HepG2 (cell line): ENCODE measurements around the gene HYLS1. TPM values are rescaled to one million over a fixed set of nuclear protein-coding genes. Genes with fewer than 3 reads are reported as not detected.

ENCODE experiments used
- ATAC-seq: fragments of 200-7000 bp; cut with Tn5 transposase; 3 replicates; pipeline ENCODE4 v1.9.1; 2020; ENCODE audit warnings: mild to moderate bottlenecking, moderate library complexity
- BruUV-seq: library from RNA; stranded (reverse); fragments of 400-500 nt; replicated peaks from 2 replicates; lab custom pipeline; 2021; lab: Mats Ljungman, UMichigan
- CTCF ChIA-PET: fragments of 300-600 bp; formaldehyde crosslinking; extraction: SDS; loops from one replicate; lab custom pipeline; 2021; ENCODE audit warnings: low total read pairs, inconsistent platforms, low intra/inter-chr PET ratio; lab: Yijun Ruan, JAX
- POLR2A ChIA-PET: fragments of 350-600 bp; sonication (Branson Sonifier 250); formaldehyde crosslinking; loops from one replicate; lab custom pipeline; 2020; ENCODE audit warnings: antibody characterized with exemption, inconsistent platforms; lab: Yijun Ruan, JAX
- DNase-seq: peaks from one replicate; pipeline ENCODE4 v3.0.0-alpha.2; 2015; ENCODE audit warnings: low spot score
- FAIRE-seq: peaks from 3 replicates; lab custom pipeline; 2011; peaks lifted over from hg19 to GRCh38; lab: Jason Lieb, UNC
- H2AFZ ChIP-seq: one replicate; pipeline ENCODE4 v1.6.1; 2011; ENCODE audit warnings: low read length, inconsistent platforms
- H3K27ac ChIP-seq: fragments of 300-600 bp; 3 replicates; pipeline ENCODE4 v1.8.0; 2011; ENCODE audit warnings: mixed run types, mild to moderate bottlenecking, mixed read lengths, low read length, inconsistent platforms; ENCODE audit not compliant: insufficient read depth; ENCODE audit errors: extremely low read length
- H3K27me3 ChIP-seq, 2 experiments: fragments of 200-600 bp in 1 of 2; 2 replicates in 1 of 2; 3 replicates in 1 of 2; pipeline versions ENCODE4 v1.6.0 to v1.8.0; 2011; ENCODE audit warnings: low read length in 2 of 2, mild to moderate bottlenecking in 2 of 2, moderate library complexity in 2 of 2, inconsistent platforms in 1 of 2; ENCODE audit not compliant: insufficient read depth in 2 of 2, control insufficient read depth in 1 of 2
- H3K36me3 ChIP-seq, 2 experiments: fragments of 200-600 bp in 1 of 2; replicated peaks in 1 of 2; 2 replicates in 1 of 2; 3 replicates in 1 of 2; pipeline versions ENCODE4 v1.5.1 to v1.8.0; 2011; ENCODE audit warnings: low read length in 2 of 2, inconsistent platforms in 1 of 2; ENCODE audit not compliant: insufficient read depth in 2 of 2, control insufficient read depth in 1 of 2
- H3K4me1 ChIP-seq: 2 replicates; pipeline ENCODE4 v1.5.1; 2012; ENCODE audit warnings: low read length, inconsistent platforms; ENCODE audit not compliant: insufficient read depth
- H3K4me2 ChIP-seq: 2 replicates; pipeline ENCODE4 v1.6.0; 2011; ENCODE audit warnings: low read depth, low read length, inconsistent platforms
- H3K4me3 ChIP-seq, 3 experiments: fragments of 200-600 bp in 1 of 3; sonication (generic), shearing (Covaris generic) in 1 of 3; replicated peaks in 1 of 3; 2 replicates each; pipeline ENCODE4 v1.5.1; 2011 to 2016; ENCODE audit warnings: low read length in 3 of 3, inconsistent platforms in 2 of 3, low read depth in 2 of 3, mild to moderate bottlenecking in 2 of 3, control low read depth in 1 of 3, mixed read lengths in 1 of 3; ENCODE audit not compliant: insufficient read depth in 1 of 3
- H3K79me2 ChIP-seq: one replicate; pipeline ENCODE4 v1.6.1; 2011; ENCODE audit warnings: low read length, inconsistent platforms; ENCODE audit not compliant: insufficient read depth
- H3K9ac ChIP-seq: 2 replicates; pipeline ENCODE4 v1.6.0; 2011; ENCODE audit warnings: mild to moderate bottlenecking, low read depth, low read length, inconsistent platforms; ENCODE audit not compliant: insufficient read depth
- H3K9me3 ChIP-seq: 2 replicates; pipeline ENCODE4 v1.5.1; 2012; ENCODE audit warnings: mild to moderate bottlenecking, low read length
- H4K20me1 ChIP-seq: 2 replicates; pipeline ENCODE4 v1.6.0; 2011; ENCODE audit warnings: inconsistent platforms, mild to moderate bottlenecking, low read length, moderate library complexity; ENCODE audit not compliant: insufficient read depth
- ADNP ChIP-seq: sonication (generic); formaldehyde crosslinking; IDR thresholded peaks from 2 replicates; pipeline ENCODE4 v1.4.0; 2020; ENCODE audit warnings: missing genetic modification reagents
- ARNTL ChIP-seq: sonication (generic); formaldehyde crosslinking; IDR thresholded peaks from 2 replicates; pipeline ENCODE4 v1.4.0; 2020; ENCODE audit warnings: mild to moderate bottlenecking, missing genetic modification reagents
- ELF4 ChIP-seq: sonication (generic); formaldehyde crosslinking; IDR thresholded peaks from 2 replicates; pipeline ENCODE4 v1.5.0; 2020; ENCODE audit warnings: missing genetic modification reagents, mild to moderate bottlenecking, moderate library complexity, borderline replicate concordance
- FOXP1 ChIP-seq, 2 experiments: fragments of 450-650 bp in 1 of 2; IDR thresholded peaks; 2 replicates each; pipeline ENCODE4 v1.6.1; 2017 to 2018; ENCODE audit warnings: antibody characterized with exemption in 1 of 2
- MLLT10 ChIP-seq: sonication (generic); formaldehyde crosslinking; IDR thresholded peaks from 2 replicates; pipeline ENCODE4 v1.4.0; 2020; ENCODE audit warnings: missing genetic modification reagents
- PITX1 ChIP-seq: sonication (generic); formaldehyde crosslinking; IDR thresholded peaks from 2 replicates; pipeline ENCODE4 v1.5.1; 2020; ENCODE audit warnings: mild to moderate bottlenecking, missing genetic modification reagents
- SNAPC2 ChIP-seq: sonication (generic); formaldehyde crosslinking; IDR thresholded peaks from 2 replicates; pipeline ENCODE4 v1.8.1; 2022; ENCODE audit warnings: mild to moderate bottlenecking, missing genetic modification reagents
- SOX13 ChIP-seq, 3 experiments: fragments of 450-650 bp in 1 of 3; sonication (generic) in 1 of 3; formaldehyde crosslinking in 1 of 3; IDR thresholded peaks in 2 of 3; conservative IDR thresholded peaks in 1 of 3; 2 replicates each; pipeline versions ENCODE4 v1.5.0 to v1.6.1; 2016 to 2020; ENCODE audit warnings: antibody characterized with exemption in 1 of 3, mild to moderate bottlenecking in 1 of 3, missing compliant biosample characterization in 1 of 3, missing genetic modification reagents in 1 of 3, moderate library complexity in 1 of 3
- SRF ChIP-seq: IDR thresholded peaks from 2 replicates; pipeline ENCODE4 v1.6.1; 2011; ENCODE audit warnings: mild to moderate bottlenecking, low read depth, low read length, moderate library complexity
- ZBTB38 ChIP-seq: sonication (generic); formaldehyde crosslinking; IDR thresholded peaks from 2 replicates; pipeline ENCODE4 v1.5.1; 2020; ENCODE audit warnings: mild to moderate bottlenecking, missing genetic modification reagents
- ZNF10 ChIP-seq: sonication (generic); formaldehyde crosslinking; IDR thresholded peaks from 2 replicates; pipeline ENCODE4 v1.4.0; 2020; ENCODE audit warnings: mild to moderate bottlenecking, low read depth, missing genetic modification reagents, borderline replicate concordance
- ZNF136 ChIP-seq: sonication (generic); formaldehyde crosslinking; IDR thresholded peaks from 2 replicates; pipeline ENCODE4 v1.8.1; 2022; ENCODE audit warnings: low read depth, mild to moderate bottlenecking, moderate library complexity, missing genetic modification reagents
- ZNF552 ChIP-seq: sonication (generic); formaldehyde crosslinking; IDR thresholded peaks from 2 replicates; pipeline ENCODE4 v1.9.0; 2022; ENCODE audit warnings: missing genetic modification reagents, mild to moderate bottlenecking, borderline replicate concordance
- ZNF580 ChIP-seq: IDR thresholded peaks from 2 replicates; pipeline ENCODE4 v1.6.1; 2016; ENCODE audit warnings: low read depth, borderline replicate concordance
- ZNF709 ChIP-seq: sonication (generic); formaldehyde crosslinking; IDR thresholded peaks from 2 replicates; pipeline ENCODE4 v1.5.0; 2020; ENCODE audit warnings: mild to moderate bottlenecking, missing genetic modification reagents
- ZSCAN29 ChIP-seq: sonication (generic); formaldehyde crosslinking; conservative IDR thresholded peaks from 2 replicates; pipeline ENCODE4 v1.4.0; 2020; ENCODE audit warnings: mild to moderate bottlenecking, missing genetic modification reagents
- whole genome bisulfite sequencing: methylation state at CpG from one replicate; pipeline ENCODE4 v1.1.6; 2017; ENCODE audit warnings: low lambda C conversion rate; 5-methylcytosine and 5-hydroxymethylcytosine counted together
- in situ Hi-C: cut with HindIII; loops from 2 replicates; pipeline ENCODE4 v1.10.0; 2017; ENCODE audit warnings: low pct_unique_long_range_greater_than_20kb; ENCODE audit not compliant: extremely low pct_ligation_motif_present
- intact Hi-C: fragments of 100-400 bp; cut with micrococcal nuclease; formaldehyde crosslinking; loops from one replicate; pipeline ENCODE4 v1.10.0; 2022; ENCODE audit not compliant: unreplicated experiment
- polyA plus RNA-seq, 8 experiments: library from polyadenylated mRNA; depleted of rRNA in 3 of 8; stranded (reverse) in 7 of 8; unstranded in 1 of 8; fragments of >200 nt; fragmentation: Illumina TruSeq in 4 of 8; extraction: Trizol in 4 of 8; gene quantifications; 2 replicates each; pipeline versions ENCODE4 v1.2.1 to v1.2.3, GENCODE V29; 2011 to 2016; ENCODE audit warnings: low read depth in 4 of 8, missing spikeins in 1 of 8, mixed read lengths in 1 of 8; ENCODE audit not compliant: insufficient read depth in 1 of 8
- total RNA-seq, 5 experiments: library from RNA; depleted of rRNA; stranded (reverse); fragments of >200 nt; fragmentation: Illumina TruSeq; extraction: Trizol; gene quantifications; 2 replicates each; pipeline ENCODE4 v1.2.3, GENCODE V29; 2016; ENCODE audit warnings: low read depth in 1 of 5

HYLS1 gene
- total and polyA plus RNA-seq, 2 of the 13 experiments (the other 11 are each of a cell fraction or from before 2014, with no cell fraction given): 1.3 to 3.8 TPM

DNA sequence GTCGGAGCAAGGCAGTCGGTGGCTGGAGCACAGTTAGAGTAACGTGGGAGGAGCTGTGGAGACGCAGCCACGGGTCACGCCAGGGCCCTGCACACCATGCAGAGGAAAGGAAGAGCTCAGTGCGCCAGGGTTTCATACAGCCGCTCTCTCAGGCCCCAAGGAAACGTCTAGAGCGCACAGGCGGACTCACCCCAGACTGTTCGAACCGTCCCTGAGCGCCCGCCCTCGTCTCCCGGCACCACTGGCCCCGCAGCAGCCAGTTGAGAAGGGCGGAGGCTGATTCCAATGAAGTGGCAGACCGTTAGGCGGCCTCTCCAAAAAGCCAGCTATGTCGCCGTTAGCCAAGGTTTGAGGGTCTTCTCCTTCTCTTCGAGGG lies 483 bp upstream of the HYLS1 start:
- Histone ChIP-seq H3K79me2 (no peaks in the 10 kb centered on the region), H3K4me1 (peaks cover 33% of the 10 kb centered on the region), H3K4me2 (peak overlapping the region; percentile 69), H3K36me3 (no peaks in the 10 kb centered on the region), H3K4me3 (peak overlapping the region in 1 of 3 experiments; percentile 73; a peak in 1 of 6 replicates), H4K20me1 (no peaks in the 10 kb centered on the region), H3K9me3 (no peaks in the 10 kb centered on the region), H3K27ac (no peak overlapping the region), H3K9ac (no peak overlapping the region), H3K27me3 (no peaks in the 10 kb centered on the region), H2AFZ (no peak overlapping the region)
- CTCF ChIA-PET: no interaction called here
- POLR2A ChIA-PET: interaction anchor here (1.2 to 1.6 kb wide), 4 partner anchors 16 to 319 kb away, joined by 4 to 17 read pairs (median 6); partner anchors contain the start of genes EI24 and PUS3
- peak; percentile 5; the same call in 1 of the 3 replicates for ATAC-seq
- FAIRE-seq: no peak
- DNase-seq: no peak
- WGBS: 90% methylated on average over 9 of the region's 24 CpGs
- BruUV-seq: TSS peak; percentile 50
- TF ChIP-seq ADNP (CRISPR knock-in tag) (no peak), SOX13 (IDR thresholded peaks at IDR 0.05) (no peak), SOX13 (CRISPR knock-in tag; conservative IDR thresholded peaks at IDR 0.05 in 1 of 2, IDR thresholded peaks at IDR 0.05 in 1 of 2) (no peak), ZSCAN29 (CRISPR knock-in tag) (no peak), ZNF552 (CRISPR knock-in tag) (no peak), PITX1 (CRISPR knock-in tag) (no peak), ZBTB38 (CRISPR knock-in tag) (peak; percentile 68; the same call in 1 of the 2 replicates)
- intact Hi-C loops (no loop called here), in situ Hi-C loops (no loop called here)

GRCh38 chr11:125890447-125891100 lies 3.1 kb downstream of the HYLS1 start:
- H4K20me1 ChIP-seq: no peaks in the 10 kb centered on the region
- CTCF ChIA-PET: no interaction called here
- no peak overlapping the region for H2AFZ ChIP-seq
- ATAC-seq (no peak), FAIRE-seq (no peak), DNase-seq (no peak)
- H3K36me3 ChIP-seq: peaks cover 0 to 10% of the 10 kb centered on the region in 2 experiments; a peak in 2 of 5 replicates
- TSS peak; percentile 32 for BruUV-seq
- no peak overlapping the region for H3K9ac ChIP-seq
- intact Hi-C loops: no loop called here
- TF ChIP-seq ZNF580 (no peak), ZNF136 (CRISPR knock-in tag) (no peak), ZNF10 (CRISPR knock-in tag) (no peak), ARNTL (CRISPR knock-in tag) (no peak), FOXP1 (IDR thresholded peaks at IDR 0.05) (no peak), FOXP1 (CRISPR knock-in tag; IDR thresholded peaks at IDR 0.05) (no peak), SRF (no peak), ZNF709 (CRISPR knock-in tag) (no peak), ELF4 (no peak), SNAPC2 (CRISPR knock-in tag) (no peak), MLLT10 (CRISPR knock-in tag) (no peak)
- no peaks in the 10 kb centered on the region for H3K27me3 ChIP-seq
- no peak overlapping the region for H3K4me2 ChIP-seq
- H3K79me2 ChIP-seq: no peaks in the 10 kb centered on the region
- no peak overlapping the region for H3K27ac ChIP-seq
- no peaks in the 10 kb centered on the region for H3K9me3 ChIP-seq
- WGBS: 64% methylated on average over 3 of the region's 3 CpGs
- peaks cover 31% of the 10 kb centered on the region for H3K4me1 ChIP-seq
- POLR2A ChIA-PET: no interaction called here
- in situ Hi-C loops: no loop called here
- H3K4me3 ChIP-seq: no peak overlapping the region
